ENCODE measurements around the gene TMED10. TPM values are rescaled to one million over a fixed set of nuclear protein-coding genes. Genes with fewer than 3 reads are reported as not detected.

The TMED10 gene
- total RNA-seq, 6 experiments from 2014 or later, result 205 to 296 (median 279) TPM

GRCh38 chr14:75201087-75201486, 24.7 kb upstream of the TMED10 start:
- WGBS (ENCODE audit: insufficient coverage, low coverage, low lambda C conversion rate, missing lambda C conversion rate), result 74% methylated on average over 6 of the region's 6 CpGs

GRCh38 chr14:75200451-75200850, 24.0 kb upstream of the TMED10 start:
- Histone ChIP-seq H3K27me3 (no peaks in the 10 kb centered on the region), H3K27ac (no peak overlapping the region), H3K9me3 (no peaks in the 10 kb centered on the region), H3K36me3 (no peaks in the 10 kb centered on the region), H3K4me1 (peaks cover 0 to 19% (median 0%) of the 10 kb centered on the region in 4 donors), H3K4me3 (no peak overlapping the region)
- TF ChIP-seq, protein P1, sequence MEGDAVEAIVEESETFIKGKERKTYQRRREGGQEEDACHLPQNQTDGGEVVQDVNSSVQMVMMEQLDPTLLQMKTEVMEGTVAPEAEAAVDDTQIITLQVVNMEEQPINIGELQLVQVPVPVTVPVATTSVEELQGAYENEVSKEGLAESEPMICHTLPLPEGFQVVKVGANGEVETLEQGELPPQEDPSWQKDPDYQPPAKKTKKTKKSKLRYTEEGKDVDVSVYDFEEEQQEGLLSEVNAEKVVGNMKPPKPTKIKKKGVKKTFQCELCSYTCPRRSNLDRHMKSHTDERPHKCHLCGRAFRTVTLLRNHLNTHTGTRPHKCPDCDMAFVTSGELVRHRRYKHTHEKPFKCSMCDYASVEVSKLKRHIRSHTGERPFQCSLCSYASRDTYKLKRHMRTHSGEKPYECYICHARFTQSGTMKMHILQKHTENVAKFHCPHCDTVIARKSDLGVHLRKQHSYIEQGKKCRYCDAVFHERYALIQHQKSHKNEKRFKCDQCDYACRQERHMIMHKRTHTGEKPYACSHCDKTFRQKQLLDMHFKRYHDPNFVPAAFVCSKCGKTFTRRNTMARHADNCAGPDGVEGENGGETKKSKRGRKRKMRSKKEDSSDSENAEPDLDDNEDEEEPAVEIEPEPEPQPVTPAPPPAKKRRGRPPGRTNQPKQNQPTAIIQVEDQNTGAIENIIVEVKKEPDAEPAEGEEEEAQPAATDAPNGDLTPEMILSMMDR (IDR thresholded peaks at IDR 0.05), result no peak
- TF ChIP-seq POLR2A (IDR thresholded peaks at IDR 0.05), result no peak
- 70% methylated on average over 2 of the region's 4 CpGs for WGBS (ENCODE audit: insufficient coverage, low coverage, low lambda C conversion rate, missing lambda C conversion rate)
- peak in 1 of 4 donors; percentile 7 for ATAC-seq
- intact Hi-C loops (cut with DNase I), result no loop called here
- DNase-seq, result no peak

More at GRCh38 chr14:75201087-75201486, 24.7 kb upstream of the TMED10 start:
- no peaks in the 10 kb centered on the region for H3K36me3 ChIP-seq
- peaks cover 0 to 19% (median 0%) of the 10 kb centered on the region in 4 donors for H3K4me1 ChIP-seq
- H3K9me3 ChIP-seq, result no peaks in the 10 kb centered on the region
- H3K27ac ChIP-seq, result no peak overlapping the region
- no peak overlapping the region for H3K4me3 ChIP-seq
- DNase-seq (no peak), ATAC-seq (no peak)
- no peak for TF ChIP-seq POLR2A (IDR thresholded peaks at IDR 0.05)
- TF ChIP-seq, protein P1 (IDR thresholded peaks at IDR 0.05), result no peak
- intact Hi-C loops (cut with DNase I), result no loop called here
- no peaks in the 10 kb centered on the region for H3K27me3 ChIP-seq

DNA sequence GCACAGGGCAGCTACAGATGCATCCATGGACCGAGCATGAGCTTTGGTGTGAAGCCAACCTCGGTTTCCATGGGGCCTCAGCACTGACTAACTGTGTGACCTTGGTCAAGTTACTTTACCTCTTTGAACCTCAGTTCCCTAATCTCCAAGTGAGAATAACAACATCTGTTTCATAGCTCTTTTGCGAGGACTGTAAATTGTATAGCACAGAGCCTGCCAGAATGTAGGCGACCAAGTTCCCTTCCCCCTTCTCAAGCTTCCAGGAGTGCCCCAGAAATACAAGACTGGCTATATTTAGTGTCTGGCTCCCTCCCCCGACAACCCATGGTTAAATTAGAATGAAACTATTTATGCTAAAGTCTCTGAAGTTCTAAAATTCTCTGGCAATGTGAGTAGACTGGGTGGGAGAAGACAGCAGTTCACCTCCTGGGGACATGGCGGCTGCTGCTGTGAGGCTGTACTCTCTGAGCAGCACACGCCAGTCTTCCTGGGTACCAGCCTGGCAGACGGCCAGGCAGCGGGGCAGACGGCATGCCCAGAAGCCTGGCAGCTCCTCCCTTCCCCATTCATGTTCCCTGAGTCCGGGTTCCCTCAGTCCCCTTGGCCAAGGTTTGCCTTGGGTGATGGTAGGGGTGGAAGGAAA, 22.0 kb upstream of the TMED10 start:
- ATAC-seq (peak; percentile 7 to 25 (median 12)), DNase-seq (no peak)
- no peaks in the 10 kb centered on the region for H3K9me3 ChIP-seq
- H3K27ac ChIP-seq, result no peak overlapping the region
- H3K4me1 ChIP-seq, result peaks cover 0 to 19% (median 0%) of the 10 kb centered on the region in 4 donors
- intact Hi-C loops (cut with DNase I), result no loop called here
- no peak overlapping the region for H3K4me3 ChIP-seq
- no peaks in the 10 kb centered on the region for H3K27me3 ChIP-seq
- no peaks in the 10 kb centered on the region for H3K36me3 ChIP-seq
- WGBS (ENCODE audit: insufficient coverage, low coverage, low lambda C conversion rate, missing lambda C conversion rate), result 36% methylated on average over 8 of the region's 11 CpGs
- no peak for TF ChIP-seq POLR2A (IDR thresholded peaks at IDR 0.05)
- TF ChIP-seq, protein P1 (IDR thresholded peaks at IDR 0.05), result no peak

DNA sequence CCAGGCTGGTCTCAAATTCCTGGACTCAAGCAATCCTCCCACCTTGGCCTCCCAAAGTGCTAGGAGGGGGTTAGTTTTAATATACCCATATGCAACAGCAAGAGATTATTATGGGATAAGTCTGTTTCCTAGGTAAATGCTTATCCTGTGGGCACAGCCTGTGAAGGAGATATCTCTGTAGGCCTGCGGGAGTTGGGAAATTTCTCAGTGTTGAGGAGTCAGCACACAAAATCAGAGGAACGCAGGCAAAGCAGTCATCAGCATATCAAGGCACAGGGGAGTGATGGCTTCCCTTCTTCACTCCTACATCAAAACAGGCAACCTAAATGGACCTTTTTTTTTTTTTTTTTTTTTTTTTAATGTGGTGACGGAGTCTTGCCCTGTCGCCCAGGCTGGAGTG, 20.9 kb upstream of the TMED10 start:
- Histone ChIP-seq H3K4me3 (no peak overlapping the region), H3K27me3 (no peaks in the 10 kb centered on the region), H3K4me1 (peaks cover 0 to 19% (median 0%) of the 10 kb centered on the region in 4 donors), H3K9me3 (no peaks in the 10 kb centered on the region), H3K36me3 (no peaks in the 10 kb centered on the region), H3K27ac (no peak overlapping the region)
- no peak for TF ChIP-seq POLR2A (IDR thresholded peaks at IDR 0.05)
- TF ChIP-seq, protein P1 (IDR thresholded peaks at IDR 0.05), result no peak
- WGBS (ENCODE audit: insufficient coverage, low coverage, low lambda C conversion rate, missing lambda C conversion rate), result 60% methylated on average over 1 of the region's 4 CpGs
- intact Hi-C loops (cut with DNase I), result no loop called here
- ATAC-seq (no peak), DNase-seq (no peak)

Data from right lobe of liver (tissue), 6 donors.